ENCODE results near the gene SERBP1. TPM values are rescaled to one million over a fixed set of nuclear protein-coding genes. Genes with fewer than 3 reads are reported as not detected.
"Not testable (repeated sequence)": the region's sequence is repeated elsewhere in the genome, so short reads cannot be mapped to it uniquely, and the experiment has no call there.

Gene SERBP1
- total RNA-seq, 1 donor from 2014 or later: 135 TPM

GRCh38 chr1:67451815-67452214 is 21.6 kb upstream of the SERBP1 start:
- DNase-seq: no peak
- Histone ChIP-seq H3K4me3 (no peak overlapping the region), H3K27ac (no peak overlapping the region), H3K27me3 (ENCODE audit: low read depth) (no peaks in the 10 kb centered on the region), H3K36me3 (no peaks in the 10 kb centered on the region), H3K9me3 (no peaks in the 10 kb centered on the region), H3K4me1 (no peaks in the 10 kb centered on the region)
- intact Hi-C loops (cut with DNase I): no loop called here
- ATAC-seq: peak in 1 of 2 donors; percentile 28
- TF ChIP-seq, protein P1, sequence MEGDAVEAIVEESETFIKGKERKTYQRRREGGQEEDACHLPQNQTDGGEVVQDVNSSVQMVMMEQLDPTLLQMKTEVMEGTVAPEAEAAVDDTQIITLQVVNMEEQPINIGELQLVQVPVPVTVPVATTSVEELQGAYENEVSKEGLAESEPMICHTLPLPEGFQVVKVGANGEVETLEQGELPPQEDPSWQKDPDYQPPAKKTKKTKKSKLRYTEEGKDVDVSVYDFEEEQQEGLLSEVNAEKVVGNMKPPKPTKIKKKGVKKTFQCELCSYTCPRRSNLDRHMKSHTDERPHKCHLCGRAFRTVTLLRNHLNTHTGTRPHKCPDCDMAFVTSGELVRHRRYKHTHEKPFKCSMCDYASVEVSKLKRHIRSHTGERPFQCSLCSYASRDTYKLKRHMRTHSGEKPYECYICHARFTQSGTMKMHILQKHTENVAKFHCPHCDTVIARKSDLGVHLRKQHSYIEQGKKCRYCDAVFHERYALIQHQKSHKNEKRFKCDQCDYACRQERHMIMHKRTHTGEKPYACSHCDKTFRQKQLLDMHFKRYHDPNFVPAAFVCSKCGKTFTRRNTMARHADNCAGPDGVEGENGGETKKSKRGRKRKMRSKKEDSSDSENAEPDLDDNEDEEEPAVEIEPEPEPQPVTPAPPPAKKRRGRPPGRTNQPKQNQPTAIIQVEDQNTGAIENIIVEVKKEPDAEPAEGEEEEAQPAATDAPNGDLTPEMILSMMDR (IDR thresholded peaks at IDR 0.05): no peak

- Histone ChIP-seq H3K4me3 (no peak overlapping the region), H3K9me3 (no peaks in the 10 kb centered on the region), H3K27me3 (ENCODE audit: low read depth) (no peaks in the 10 kb centered on the region), H3K4me1 (no peaks in the 10 kb centered on the region), H3K36me3 (no peaks in the 10 kb centered on the region), H3K27ac (no peak overlapping the region)
- DNase-seq: no peak
- intact Hi-C loops (cut with DNase I): no loop called here
- TF ChIP-seq, protein P1 (IDR thresholded peaks at IDR 0.05): no peak
- peak; percentile 78 to 91 for ATAC-seq
These were observed 21.2 kb upstream of the SERBP1 start for GRCh38 chr1:67451356-67451755.

DNA sequence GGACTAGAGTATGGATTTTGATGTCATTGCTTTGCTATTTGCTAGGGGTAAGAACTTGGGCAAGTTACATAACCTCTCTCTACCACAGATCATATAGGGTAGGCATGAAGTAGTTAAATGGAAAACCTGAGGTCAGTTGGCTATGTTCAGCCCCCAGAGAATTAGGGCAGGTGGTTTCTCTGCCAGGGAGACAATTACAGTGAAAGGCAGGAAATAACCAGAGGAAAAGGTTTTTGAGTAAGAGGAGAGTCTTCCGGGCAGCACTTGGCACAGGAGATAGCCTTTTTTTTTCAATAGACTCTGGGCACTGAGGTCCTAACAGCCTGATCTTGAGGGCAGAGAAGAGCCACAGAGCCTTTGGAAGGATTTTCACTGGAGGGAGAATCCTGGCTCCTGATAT is 16.7 kb upstream of the SERBP1 start:
- Histone ChIP-seq H3K27ac (no peak overlapping the region), H3K36me3 (no peaks in the 10 kb centered on the region), H3K27me3 (ENCODE audit: low read depth) (no peaks in the 10 kb centered on the region), H3K9me3 (no peaks in the 10 kb centered on the region), H3K4me1 (no peaks in the 10 kb centered on the region), H3K4me3 (no peak overlapping the region)
- TF ChIP-seq, protein P1 (IDR thresholded peaks at IDR 0.05): no peak
- ATAC-seq (peak in 1 of 2 donors; percentile 54), DNase-seq (no peak)
- intact Hi-C loops (cut with DNase I): no loop called here

GRCh38 chr1:67446014-67446413 is 15.8 kb upstream of the SERBP1 start:
- intact Hi-C loops (cut with DNase I); H3K4me1 ChIP-seq; H3K9me3 ChIP-seq; H3K4me3 ChIP-seq; H3K27ac ChIP-seq; ATAC-seq; DNase-seq; H3K36me3 ChIP-seq; H3K27me3 ChIP-seq (ENCODE audit: low read depth): not testable (repeated sequence)

DNA sequence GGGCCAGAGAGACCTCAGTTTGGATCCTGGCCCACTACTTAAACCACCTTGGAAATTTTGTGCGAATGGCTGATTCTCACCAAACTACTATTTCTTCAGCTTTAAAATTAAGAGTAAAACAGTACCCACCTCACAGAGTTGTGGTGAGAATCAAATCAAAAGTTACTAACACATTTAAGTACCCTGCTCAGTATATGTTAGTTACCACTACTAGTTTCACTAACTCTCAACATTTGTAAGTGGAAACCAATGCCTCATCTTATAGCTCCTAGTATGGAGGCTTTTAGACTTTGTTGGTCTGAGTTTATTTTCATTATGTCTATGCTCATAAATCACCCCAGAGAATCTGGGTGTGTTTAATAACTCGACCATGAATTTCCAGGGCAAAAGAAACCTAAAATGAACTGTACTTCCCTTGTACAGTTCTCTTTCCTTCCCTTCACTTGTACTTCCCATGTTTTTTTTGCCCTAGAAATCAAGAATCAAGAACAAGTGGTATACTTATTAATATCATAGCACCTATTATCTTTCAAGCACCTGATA is 11.6 kb upstream of the SERBP1 start:
- no peak overlapping the region for H3K27ac ChIP-seq

GRCh38 chr1:67441183-67441582 is 11.0 kb upstream of the SERBP1 start:
- TF ChIP-seq, protein P1 (IDR thresholded peaks at IDR 0.05): no peak
- Histone ChIP-seq H3K4me3 (no peak overlapping the region), H3K27me3 (ENCODE audit: low read depth) (no peaks in the 10 kb centered on the region), H3K9me3 (no peaks in the 10 kb centered on the region), H3K27ac (no peak overlapping the region), H3K4me1 (peaks cover 15% of the 10 kb centered on the region), H3K36me3 (no peaks in the 10 kb centered on the region)
- no peak for DNase-seq
- intact Hi-C loops (cut with DNase I): no loop called here
- ATAC-seq: peak in 1 of 2 donors; percentile 42

More for the DNA sequence above, 11.6 kb upstream of the SERBP1 start:
- TF ChIP-seq, protein P1 (IDR thresholded peaks at IDR 0.05): no peak
- DNase-seq: no peak
- intact Hi-C loops (cut with DNase I): no loop called here
- Histone ChIP-seq H3K36me3 (no peaks in the 10 kb centered on the region), H3K4me3 (no peak overlapping the region), H3K9me3 (no peaks in the 10 kb centered on the region), H3K4me1 (peaks cover 15% of the 10 kb centered on the region), H3K27me3 (ENCODE audit: low read depth) (no peaks in the 10 kb centered on the region)
- ATAC-seq: no peak

All from lower lobe of right lung (tissue), 2 donors.